ENCODE data around the gene ADORA3.
A peak's percentile ranks its signal among the peaks of the same experiment; 100 is the strongest.

The ADORA3 gene

DNA sequence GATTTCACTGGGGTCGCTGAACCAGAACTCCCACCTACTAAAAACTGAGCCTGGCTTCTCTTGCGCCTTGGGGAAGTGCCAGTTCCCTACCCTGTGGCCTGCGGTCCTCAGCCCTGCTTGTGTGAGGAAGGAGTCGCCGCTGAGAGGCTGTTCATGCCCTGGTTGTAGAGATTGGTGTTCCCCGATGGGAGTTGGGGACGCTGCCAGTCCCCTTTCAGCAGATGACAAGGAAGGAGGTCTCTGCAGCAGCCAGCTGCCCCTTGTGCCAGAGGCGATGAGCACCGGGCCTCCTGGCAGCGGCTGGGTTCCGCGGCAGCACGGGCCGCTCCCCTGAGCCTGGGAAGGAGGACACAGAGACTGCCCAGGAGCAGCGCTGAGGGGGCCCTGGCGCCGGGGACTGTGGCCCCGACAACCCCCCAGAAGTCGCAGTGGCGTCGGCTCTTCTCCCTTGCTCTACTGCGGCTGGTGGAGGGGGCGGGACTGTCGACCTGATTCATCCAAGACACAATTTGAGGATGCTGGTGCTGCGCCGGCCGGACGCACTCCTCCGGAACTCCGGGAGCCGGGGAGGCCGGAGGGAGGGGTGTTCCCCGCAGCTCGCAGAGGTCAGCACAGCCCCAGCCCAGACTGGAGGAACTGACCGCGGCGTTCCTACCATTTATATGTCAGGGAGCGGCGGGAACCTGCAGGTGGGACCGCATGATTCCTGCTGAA lies 12.0 kb upstream of the ADORA3 start:
- TF ChIP-seq, protein P1, sequence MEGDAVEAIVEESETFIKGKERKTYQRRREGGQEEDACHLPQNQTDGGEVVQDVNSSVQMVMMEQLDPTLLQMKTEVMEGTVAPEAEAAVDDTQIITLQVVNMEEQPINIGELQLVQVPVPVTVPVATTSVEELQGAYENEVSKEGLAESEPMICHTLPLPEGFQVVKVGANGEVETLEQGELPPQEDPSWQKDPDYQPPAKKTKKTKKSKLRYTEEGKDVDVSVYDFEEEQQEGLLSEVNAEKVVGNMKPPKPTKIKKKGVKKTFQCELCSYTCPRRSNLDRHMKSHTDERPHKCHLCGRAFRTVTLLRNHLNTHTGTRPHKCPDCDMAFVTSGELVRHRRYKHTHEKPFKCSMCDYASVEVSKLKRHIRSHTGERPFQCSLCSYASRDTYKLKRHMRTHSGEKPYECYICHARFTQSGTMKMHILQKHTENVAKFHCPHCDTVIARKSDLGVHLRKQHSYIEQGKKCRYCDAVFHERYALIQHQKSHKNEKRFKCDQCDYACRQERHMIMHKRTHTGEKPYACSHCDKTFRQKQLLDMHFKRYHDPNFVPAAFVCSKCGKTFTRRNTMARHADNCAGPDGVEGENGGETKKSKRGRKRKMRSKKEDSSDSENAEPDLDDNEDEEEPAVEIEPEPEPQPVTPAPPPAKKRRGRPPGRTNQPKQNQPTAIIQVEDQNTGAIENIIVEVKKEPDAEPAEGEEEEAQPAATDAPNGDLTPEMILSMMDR (conservative IDR thresholded peaks at IDR 0.05; ENCODE audit: control insufficient read depth, insufficient read depth, low read depth, low read length): no peak
- DNase-seq (ENCODE audit: low read depth): peak; percentile 56
- H3K4me3 ChIP-seq (ENCODE audit: control insufficient read depth, low read depth, low read length): peak overlapping the region; percentile 43

DNA sequence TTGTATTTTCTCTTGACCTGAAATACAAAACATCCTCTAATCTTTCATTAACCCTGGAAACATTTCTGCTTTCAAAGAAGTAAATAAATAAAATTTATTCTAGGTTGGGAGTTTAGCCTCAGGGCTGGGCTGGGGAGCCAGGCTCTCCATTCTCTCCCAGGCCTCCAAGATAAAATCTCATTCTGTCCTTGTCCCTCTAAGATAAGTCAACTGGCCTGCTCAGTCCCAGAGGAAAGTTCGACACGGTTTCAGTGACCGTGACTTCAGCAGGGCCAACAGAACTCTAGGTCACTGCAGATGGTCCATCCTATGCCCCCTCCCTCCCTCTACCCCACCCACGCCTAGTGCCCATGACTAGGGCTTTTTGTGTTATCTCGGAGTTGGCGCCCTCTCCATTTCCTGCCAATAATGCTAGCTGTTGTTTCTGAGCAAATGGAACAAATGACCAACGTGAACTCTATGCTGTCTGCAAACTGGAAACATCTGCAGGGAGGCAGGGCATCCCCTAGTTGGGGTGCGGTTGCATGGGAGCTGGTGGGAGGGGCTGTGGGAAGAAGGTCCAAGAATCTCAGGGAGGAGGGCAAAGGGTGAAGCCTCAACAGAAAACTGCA lies 10.1 kb upstream of the ADORA3 start:
- DNase-seq (ENCODE audit: low read depth): no peak
- TF ChIP-seq, protein P1 (conservative IDR thresholded peaks at IDR 0.05; ENCODE audit: control insufficient read depth, insufficient read depth, low read depth, low read length): no peak
- H3K4me3 ChIP-seq (ENCODE audit: control insufficient read depth, low read depth, low read length): no peak overlapping the region

DNA sequence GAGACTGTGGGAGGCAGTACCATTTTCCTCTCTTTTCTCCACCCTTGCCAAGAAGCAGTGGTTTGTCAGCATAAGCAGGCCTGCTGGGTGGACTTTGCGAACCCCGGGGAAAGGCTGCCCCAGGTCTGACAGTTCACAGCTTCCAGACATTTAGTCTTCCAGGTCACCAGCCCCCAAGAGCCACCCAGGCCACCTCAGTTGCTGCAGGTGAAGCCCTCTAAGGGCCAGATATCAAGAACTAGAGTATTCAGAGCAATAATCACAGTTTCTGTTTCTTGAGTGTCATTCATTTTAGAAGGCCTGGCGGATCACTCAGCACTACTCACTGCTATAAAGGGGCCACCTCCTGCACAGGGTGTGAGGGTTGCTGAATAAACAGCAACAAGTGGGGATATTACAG lies 9.5 kb upstream of the ADORA3 start:
- H3K4me3 ChIP-seq (ENCODE audit: control insufficient read depth, low read depth, low read length): no peak overlapping the region
- TF ChIP-seq, protein P1 (conservative IDR thresholded peaks at IDR 0.05; ENCODE audit: control insufficient read depth, insufficient read depth, low read depth, low read length): no peak
- no peak for DNase-seq (ENCODE audit: low read depth)

DNA sequence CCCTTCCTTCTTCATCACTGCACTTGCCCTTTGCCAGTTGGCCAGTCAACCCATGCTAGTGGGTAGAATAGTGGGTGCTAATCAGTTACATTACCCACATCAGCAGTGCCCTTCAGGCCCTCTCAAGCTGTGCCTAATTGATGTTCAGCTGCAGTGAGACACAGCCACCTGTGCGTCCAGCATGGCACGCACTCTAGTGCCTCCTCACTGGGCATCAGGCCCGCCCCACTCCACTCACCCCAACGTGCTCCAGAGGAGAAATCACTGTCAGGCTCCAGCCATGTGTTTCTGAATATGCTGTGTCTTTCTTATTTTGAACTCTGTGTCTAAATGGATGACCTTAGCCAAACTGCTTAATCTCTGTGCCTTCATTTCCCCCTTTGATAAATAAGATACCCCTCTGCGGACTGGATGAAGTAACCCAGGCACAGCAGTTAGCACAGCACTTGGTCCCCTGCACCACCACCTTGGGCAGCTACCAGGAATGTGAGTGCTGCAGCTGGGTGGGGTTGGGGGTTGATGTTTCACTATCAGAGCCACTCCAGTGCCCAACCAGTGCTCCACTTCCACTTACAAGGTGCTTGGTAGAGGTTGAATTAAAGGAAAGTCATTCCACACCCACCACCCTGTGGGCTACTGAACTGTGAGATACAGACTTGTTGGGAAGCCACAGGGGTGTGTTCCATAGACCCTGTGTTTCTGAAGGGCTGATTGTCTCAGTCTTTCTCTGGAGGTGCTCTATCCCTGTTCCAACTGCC lies 8.9 kb upstream of the ADORA3 start:
- TF ChIP-seq, protein P1 (conservative IDR thresholded peaks at IDR 0.05; ENCODE audit: control insufficient read depth, insufficient read depth, low read depth, low read length): no peak
- no peak overlapping the region for H3K4me3 ChIP-seq (ENCODE audit: control insufficient read depth, low read depth, low read length)
- DNase-seq (ENCODE audit: low read depth): no peak

DNA sequence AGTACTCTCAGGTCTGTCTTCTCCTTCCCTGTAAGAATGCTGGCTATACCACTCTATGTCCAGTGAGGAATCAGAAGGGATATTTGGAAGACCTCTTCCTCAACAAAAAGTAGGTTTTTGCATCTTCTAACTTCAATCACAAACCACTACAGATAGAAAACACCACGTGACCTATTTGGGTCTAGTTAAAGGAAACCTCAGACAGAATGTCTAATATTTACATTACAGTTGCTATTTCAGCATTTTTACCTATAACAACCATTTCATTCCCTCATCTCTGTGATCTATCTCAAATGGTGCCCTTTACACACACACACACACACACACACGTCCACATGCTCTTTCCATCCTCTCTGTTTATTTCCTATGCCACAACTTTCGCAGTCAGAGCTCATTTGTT lies 7.9 kb upstream of the ADORA3 start:
- H3K4me3 ChIP-seq (ENCODE audit: control insufficient read depth, low read depth, low read length): no peak overlapping the region
- TF ChIP-seq, protein P1 (conservative IDR thresholded peaks at IDR 0.05; ENCODE audit: control insufficient read depth, insufficient read depth, low read depth, low read length): no peak
- DNase-seq (ENCODE audit: low read depth): no peak

DNA sequence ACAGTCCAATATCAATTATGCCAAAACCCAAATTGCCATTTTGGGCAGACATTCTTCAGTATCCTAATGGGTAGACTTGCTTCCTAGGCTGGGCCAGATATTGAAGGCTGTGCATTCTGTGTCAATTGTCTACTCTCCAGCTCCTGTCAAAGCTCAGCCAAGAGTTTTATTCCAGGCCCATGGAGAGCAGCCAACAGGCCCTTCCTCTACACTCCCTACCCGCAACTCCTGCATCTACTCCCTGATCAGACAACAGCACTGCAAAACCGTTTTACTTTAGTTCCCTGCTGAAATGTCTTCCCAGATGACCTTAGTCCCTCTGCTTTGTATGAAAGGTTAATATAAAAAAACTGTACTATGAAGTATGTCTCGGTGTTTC lies 6.6 kb upstream of the ADORA3 start:
- DNase-seq (ENCODE audit: low read depth): no peak
- H3K4me3 ChIP-seq (ENCODE audit: control insufficient read depth, low read depth, low read length): no peak overlapping the region
- TF ChIP-seq, protein P1 (conservative IDR thresholded peaks at IDR 0.05; ENCODE audit: control insufficient read depth, insufficient read depth, low read depth, low read length): no peak
